Loucy (cell line): ENCODE data around the gene SKP2.

Experiments used
- H2AFZ ChIP-seq: fragments of 200-600 bp; sonication (generic); 2 replicates; pipeline ENCODE4 v1.6.0; 2016; ENCODE audit warnings: antibody characterized with exemption, mild to moderate bottlenecking, low read length, moderate library complexity
- H3F3A ChIP-seq: fragments of 200-600 bp; 2 replicates; pipeline ENCODE4 v1.6.0; 2016; ENCODE audit warnings: antibody characterized with exemption, low read depth, mild to moderate bottlenecking
- H3K27me3 ChIP-seq: fragments of 200-600 bp; sonication (generic); 2 replicates; pipeline ENCODE4 v1.6.1; 2014; ENCODE audit warnings: low read length, mild to moderate bottlenecking; ENCODE audit not compliant: insufficient read depth, poor library complexity, severe bottlenecking
- H3K36me3 ChIP-seq: fragments of 200-600 bp; sonication (generic); 2 replicates; pipeline ENCODE4 v1.6.1; 2016; ENCODE audit warnings: low read length; ENCODE audit not compliant: insufficient read depth
- H3K4me1 ChIP-seq: fragments of 200-600 bp; sonication (generic); 2 replicates; pipeline ENCODE4 v1.5.1; 2014; ENCODE audit warnings: low read length, mild to moderate bottlenecking; ENCODE audit not compliant: insufficient read depth, poor library complexity, severe bottlenecking
- H3K4me2 ChIP-seq: fragments of 200-600 bp; sonication (generic); 2 replicates; pipeline ENCODE4 v1.6.0; 2014; ENCODE audit warnings: antibody characterized with exemption, low read length, low read depth, mild to moderate bottlenecking; ENCODE audit not compliant: poor library complexity, severe bottlenecking
- H3K4me3 ChIP-seq: fragments of 200-600 bp; sonication (generic); 2 replicates; pipeline ENCODE4 v1.5.1; 2014; ENCODE audit warnings: low read length, mild to moderate bottlenecking, mixed read lengths; ENCODE audit not compliant: poor library complexity, severe bottlenecking
- H3K79me2 ChIP-seq: fragments of 200-600 bp; sonication (generic); 2 replicates; pipeline ENCODE4 v1.6.1; 2014; ENCODE audit warnings: low read length; ENCODE audit not compliant: insufficient read depth
- H3K9ac ChIP-seq: fragments of 200-600 bp; sonication (generic); 2 replicates; pipeline ENCODE4 v1.6.0; 2014; ENCODE audit warnings: mild to moderate bottlenecking, low read depth, low read length, moderate library complexity; ENCODE audit not compliant: poor library complexity, severe bottlenecking
- H3K9me2 ChIP-seq: fragments of 200-600 bp; sonication (generic); replicated peaks from 2 replicates; pipeline ENCODE4 v1.6.1; 2016; ENCODE audit warnings: low read depth, low read length, mixed read lengths
- H3K9me3 ChIP-seq: fragments of 200-600 bp; sonication (generic); 2 replicates; pipeline ENCODE4 v1.6.1; 2014; ENCODE audit warnings: mild to moderate bottlenecking, antibody characterized with exemption, low read length, low read depth; ENCODE audit not compliant: insufficient read depth
- H4K20me1 ChIP-seq: fragments of 200-600 bp; sonication (generic); 2 replicates; pipeline ENCODE4 v1.6.0; 2014; ENCODE audit warnings: antibody characterized with exemption, low read length, mild to moderate bottlenecking; ENCODE audit not compliant: insufficient read depth, poor library complexity, severe bottlenecking
- CTCF ChIP-seq: fragments of 200-600 bp; sonication (generic); conservative IDR thresholded peaks from 2 replicates; pipeline ENCODE4 v1.5.1; 2014; ENCODE audit warnings: mild to moderate bottlenecking, antibody characterized with exemption, low read length
- EZH2phosphoT487 ChIP-seq: fragments of 200-600 bp; IDR thresholded peaks from 2 replicates; pipeline ENCODE4 v1.6.1; 2018; ENCODE audit warnings: antibody characterized with exemption, mild to moderate bottlenecking, moderate library complexity, borderline replicate concordance

SKP2 gene

GRCh38 chr5:36168737-36169136, 16.8 kb downstream of the SKP2 start:
- Histone ChIP-seq H3K9me3 (no peaks in the 10 kb centered on the region), H3F3A (no peaks in the 10 kb centered on the region), H3K4me1 (peaks cover 4% of the 10 kb centered on the region), H3K9me2 (no peaks in the 10 kb centered on the region), H3K9ac (no peak overlapping the region), H3K36me3 (peaks cover 94% of the 10 kb centered on the region), H2AFZ (no peak overlapping the region), H3K4me3 (no peak overlapping the region), H4K20me1 (no peaks in the 10 kb centered on the region), H3K4me2 (no peak overlapping the region), H3K27me3 (no peaks in the 10 kb centered on the region), H3K79me2 (peaks cover 27% of the 10 kb centered on the region)
- TF ChIP-seq CTCF (no peak), EZH2phosphoT487 (no peak)

- peaks cover 8% of the 10 kb centered on the region for H3K4me1 ChIP-seq
- no peak overlapping the region for H2AFZ ChIP-seq
- no peaks in the 10 kb centered on the region for H4K20me1 ChIP-seq
- TF ChIP-seq EZH2phosphoT487 (no peak), CTCF (no peak)
- peaks cover 12% of the 10 kb centered on the region for H3K79me2 ChIP-seq
- H3K9me2 ChIP-seq, result no peaks in the 10 kb centered on the region
- H3K9ac ChIP-seq, result no peak overlapping the region
- no peaks in the 10 kb centered on the region for H3F3A ChIP-seq
- H3K9me3 ChIP-seq, result no peaks in the 10 kb centered on the region
- no peak overlapping the region for H3K4me3 ChIP-seq
- H3K27me3 ChIP-seq, result no peaks in the 10 kb centered on the region
- peaks cover 94% of the 10 kb centered on the region for H3K36me3 ChIP-seq
- H3K4me2 ChIP-seq, result no peak overlapping the region
These were observed 19.0 kb downstream of the SKP2 start for GRCh38 chr5:36170832-36171424.

GRCh38 chr5:36172599-36172998, 20.7 kb downstream of the SKP2 start:
- Histone ChIP-seq H3K27me3 (no peaks in the 10 kb centered on the region), H3K79me2 (peaks cover 7% of the 10 kb centered on the region; the same call in 1 of the 2 replicates), H3K4me3 (no peak overlapping the region), H3K4me2 (no peak overlapping the region), H3K9ac (no peak overlapping the region), H3K36me3 (peaks cover 92% of the 10 kb centered on the region), H3K9me3 (no peaks in the 10 kb centered on the region), H4K20me1 (no peaks in the 10 kb centered on the region), H2AFZ (no peak overlapping the region), H3K4me1 (peaks cover 8% of the 10 kb centered on the region), H3K9me2 (no peaks in the 10 kb centered on the region), H3F3A (no peaks in the 10 kb centered on the region)
- TF ChIP-seq CTCF, result no peak
- TF ChIP-seq EZH2phosphoT487, result no peak
